Measurements from ENCODE around the gene RHD.
A peak's percentile ranks its signal among the peaks of the same experiment; 100 is the strongest.
"Not testable (repeated sequence)": the region's sequence is repeated elsewhere in the genome, so short reads cannot be mapped to it uniquely, and the experiment has no call there.

Gene RHD

GRCh38 chr1:25272238-25272637, at the start of gene RHD:
TSS of gene RHD (plus strand) at chr1:25272509. CDS start at chr1:25272548, 39 bp downstream.
- not testable (repeated sequence) for DNase-seq

GRCh38 chr1:25222606-25223005, 49.7 kb upstream of the RHD start:
- DNase-seq: no peak

GRCh38 chr1:25223471-25223870, 48.8 kb upstream of the RHD start:
- DNase-seq: no peak

- DNase-seq: peak; percentile 29 to 96 (median 84)
Measured at GRCh38 chr1:25232027-25232865, 40.1 kb upstream of the RHD start, which contains the start of gene SYF2. TSS of gene SYF2 (minus strand) at chr1:25232502. CDS start at chr1:25232467, 35 bp downstream.

- DNase-seq: peak in 45 of 51 donors; percentile 2 to 82 (median 51)
Measured at GRCh38 chr1:25232866-25233784, 39.2 kb upstream of the RHD start.

- not testable (repeated sequence) for DNase-seq
Measured at GRCh38 chr1:25235411-25235810, 36.9 kb upstream of the RHD start.

- not testable (repeated sequence) for DNase-seq
Measured at GRCh38 chr1:25236261-25236660, 36.0 kb upstream of the RHD start.

- DNase-seq: no peak
Measured at GRCh38 chr1:25238046-25238445, 34.3 kb upstream of the RHD start.

- peak; percentile 30 to 96 (median 85) for DNase-seq
Measured at GRCh38 chr1:25239681-25240541, 32.4 kb upstream of the RHD start.

GRCh38 chr1:25243907-25244306, 28.4 kb upstream of the RHD start:
- no peak for DNase-seq

- no peak for DNase-seq
Measured at GRCh38 chr1:25245393-25245792, 26.9 kb upstream of the RHD start.

- no peak for DNase-seq
Measured at GRCh38 chr1:25245809-25246599, 26.3 kb upstream of the RHD start.

GRCh38 chr1:25246600-25247023, 25.7 kb upstream of the RHD start:
- DNase-seq: peak in 16 of 51 donors; percentile 33 to 66 (median 48)

- DNase-seq: peak; percentile 93 to 100 (median 98)
Measured at GRCh38 chr1:25247024-25247828, 25.1 kb upstream of the RHD start, which contains the start of gene RSRP1. TSS of gene RSRP1 (minus strand) at chr1:25247454. CDS start at chr1:25246963, 491 bp downstream.

- DNase-seq: no peak
Measured at GRCh38 chr1:25247829-25248754, 24.2 kb upstream of the RHD start.

- DNase-seq: no peak
Measured at GRCh38 chr1:25253911-25254310, 18.4 kb upstream of the RHD start.

- no peak for DNase-seq
Measured at GRCh38 chr1:25255706-25256577, 16.4 kb upstream of the RHD start.
